Endometrial microvascular endothelial cells (primary cell): ENCODE measurements around the gene IRF1. TPM values are rescaled to one million over a fixed set of nuclear protein-coding genes. Genes with fewer than 3 reads are reported as not detected.

Experiments used
- in situ Hi-C: cut with HindIII; loops from 2 replicates; pipeline ENCODE4 v1.10.0; 2017; ENCODE audit warnings: low sequenced_read_pairs, low pct_unique_long_range_greater_than_20kb; ENCODE audit errors: inconsistent ontology term
- total RNA-seq: library from RNA; depleted of rRNA; stranded (reverse); fragments of >200 nt; gene quantifications from one replicate; pipeline ENCODE4 v1.2.3, GENCODE V29; 2015; ENCODE audit errors: inconsistent ontology term

The IRF1 gene
- total RNA-seq, 1 donor from 2014 or later, result 44.6 TPM

GRCh38 chr5:132433141-132433540 lies 57.4 kb downstream of the IRF1 start:
- in situ Hi-C loops, result no loop called here

GRCh38 chr5:132431632-132432031 lies 58.9 kb downstream of the IRF1 start:
- in situ Hi-C loops, result no loop called here

Other genes with a start within 250 kb of the IRF1 start
- gene PDLIM4, start 233.1 kb downstream of the IRF1 start, total RNA-seq, result 113 TPM
- 8.5 TPM for gene SLC22A4, start 196.4 kb downstream of the IRF1 start, total RNA-seq
- gene SLC22A5, start 121.1 kb downstream of the IRF1 start, total RNA-seq, result 4.1 TPM
- not detected for gene IL5, start 52.7 kb upstream of the IRF1 start, total RNA-seq
- 10.5 TPM for gene RAD50, start 66.2 kb upstream of the IRF1 start, total RNA-seq
- gene IL13, start 167.4 kb upstream of the IRF1 start, total RNA-seq, result not detected
- not detected for gene IL4, start 183.2 kb upstream of the IRF1 start, total RNA-seq
- gene KIF3A, start 246.8 kb upstream of the IRF1 start, total RNA-seq, result 8.0 TPM